K562 (cell line): Measurements from ENCODE around the gene PRRT1. TPM values are rescaled to one million over a fixed set of nuclear protein-coding genes. Genes with fewer than 3 reads are reported as not detected.

Source experiments
- ASH1L ChIP-seq: fragments of 450-650 bp; IDR thresholded peaks from 2 replicates; pipeline ENCODE4 v1.6.1; 2018; ENCODE audit warnings: borderline replicate concordance, mild to moderate bottlenecking, low read depth; ENCODE audit not compliant: partially characterized antibody
- ATF4 ChIP-seq: fragments of 450-650 bp; formaldehyde crosslinking; IDR thresholded peaks from 2 replicates; pipeline ENCODE4 v1.4.0; 2022; ENCODE audit warnings: mild to moderate bottlenecking, moderate library complexity
- CBFB ChIP-seq: sonication (generic); formaldehyde crosslinking; IDR thresholded peaks from 2 replicates; pipeline ENCODE4 v1.4.0; 2020; ENCODE audit warnings: mild to moderate bottlenecking, missing genetic modification reagents
- CHD4 ChIP-seq: fragments of 200-600 bp; sonication (generic); IDR thresholded peaks from 3 replicates; pipeline ENCODE4 v1.6.1; 2012; ENCODE audit warnings: low read depth, mild to moderate bottlenecking, mixed read lengths, low read length, inconsistent platforms; ENCODE audit not compliant: insufficient read depth, insufficient replicate concordance, poor library complexity, severe bottlenecking
- E2F4 ChIP-seq: sonication (generic); formaldehyde crosslinking; IDR thresholded peaks from 2 replicates; pipeline ENCODE4 v1.8.0; 2022; ENCODE audit warnings: mild to moderate bottlenecking, low read depth, missing genetic modification reagents
- ELF1 ChIP-seq: fragments of 200-800 bp; sonication (Bioruptor generic); IDR thresholded peaks from 2 replicates; pipeline ENCODE4 v1.6.1; 2016; ENCODE audit warnings: missing genetic modification characterization, missing compliant biosample characterization
- EP300 ChIP-seq: IDR thresholded peaks from 2 replicates; pipeline ENCODE4 v1.6.1; 2012; ENCODE audit warnings: low read length, improper control_type of control experiment
- GABPA ChIP-seq: fragments of 200-800 bp; sonication (Bioruptor generic); conservative IDR thresholded peaks from 2 replicates; pipeline ENCODE4 v1.6.1; 2016; ENCODE audit warnings: low read depth, missing genetic modification characterization, missing compliant biosample characterization
- JUN ChIP-seq, 2 experiments: sonication (generic) in 1 of 2; formaldehyde crosslinking in 1 of 2; IDR thresholded peaks; 2 replicates each; pipeline versions ENCODE4 v1.6.1 to v1.8.0; 2012 to 2022; ENCODE audit warnings: borderline replicate concordance in 2 of 2, mild to moderate bottlenecking in 2 of 2, improper control_type of control experiment in 1 of 2, low read depth in 1 of 2, low read length in 1 of 2, missing genetic modification reagents in 1 of 2
- KAT2B ChIP-seq: IDR thresholded peaks from one replicate; pipeline ENCODE4 v1.6.1; 2012; ENCODE audit warnings: low read depth, mild to moderate bottlenecking, control low read depth, inconsistent platforms, low read length, moderate library complexity
- MEIS2 ChIP-seq: fragments of 450-650 bp; IDR thresholded peaks from 2 replicates; pipeline ENCODE4 v1.6.1; 2014; ENCODE audit warnings: mild to moderate bottlenecking; ENCODE audit not compliant: partially characterized antibody
- NR2C2 ChIP-seq, 2 experiments: fragments of 200-800 bp in 1 of 2; sonication (Bioruptor generic) in 1 of 2; sonication (generic) in 1 of 2; formaldehyde crosslinking in 1 of 2; IDR thresholded peaks; 2 replicates each; pipeline versions ENCODE4 v1.6.1 to v1.8.0; 2016 to 2022; ENCODE audit warnings: mild to moderate bottlenecking in 1 of 2, missing compliant biosample characterization in 1 of 2, missing genetic modification characterization in 1 of 2, missing genetic modification reagents in 1 of 2
- PHTF2 ChIP-seq: fragments of 250-450 bp; sonication (Bioruptor Pico); IDR thresholded peaks from 2 replicates; pipeline ENCODE4 v1.5.0; 2021; ENCODE audit warnings: mild to moderate bottlenecking
- POLR2AphosphoS5 ChIP-seq: IDR thresholded peaks from 2 replicates; pipeline ENCODE4 v1.6.1; 2011; ENCODE audit warnings: mild to moderate bottlenecking, low read depth, low read length, moderate library complexity; ENCODE audit not compliant: control insufficient read depth, insufficient read depth
- PTRF ChIP-seq: fragments of 450-650 bp; IDR thresholded peaks from 2 replicates; pipeline ENCODE4 v1.6.1; 2016; ENCODE audit warnings: mild to moderate bottlenecking, missing genetic modification characterization, missing compliant biosample characterization
- RB1 ChIP-seq: fragments of 450-650 bp; IDR thresholded peaks from 2 replicates; pipeline ENCODE4 v1.6.1; 2017; ENCODE audit warnings: low read depth, mild to moderate bottlenecking
- SMARCA5 ChIP-seq: fragments of 450-650 bp; IDR thresholded peaks from 2 replicates; pipeline ENCODE4 v1.6.1; 2016
- SMARCE1 ChIP-seq: fragments of 450-650 bp; IDR thresholded peaks from 2 replicates; pipeline ENCODE4 v1.7.1; 2016; ENCODE audit warnings: mild to moderate bottlenecking
- SNAPC5 ChIP-seq: fragments of 250-450 bp; sonication (Bioruptor Pico); IDR thresholded peaks from 2 replicates; pipeline ENCODE4 v1.8.0; 2021; ENCODE audit warnings: moderate library complexity, mild to moderate bottlenecking, inconsistent platforms
- SUPT5H ChIP-seq: fragments of 450-650 bp; IDR thresholded peaks from 2 replicates; pipeline ENCODE4 v1.6.1; 2016
- TOE1 ChIP-seq, 2 experiments: fragments of 450-650 bp in 1 of 2; sonication (generic) in 1 of 2; formaldehyde crosslinking in 1 of 2; IDR thresholded peaks; 2 replicates each; pipeline versions ENCODE4 v1.7.1 to v1.8.0; 2016 to 2022; ENCODE audit warnings: borderline replicate concordance in 2 of 2, mild to moderate bottlenecking in 2 of 2, antibody characterized with exemption in 1 of 2, inconsistent platforms in 1 of 2, low read depth in 1 of 2, missing genetic modification reagents in 1 of 2, moderate library complexity in 1 of 2
- ZFP1 ChIP-seq: fragments of 450-650 bp; formaldehyde crosslinking; IDR thresholded peaks from 2 replicates; pipeline ENCODE4 v1.4.0; 2020; ENCODE audit warnings: mild to moderate bottlenecking, mixed read lengths
- ZNF146 ChIP-seq: IDR thresholded peaks from one replicate; pipeline ENCODE4 v1.6.1; 2018; ENCODE audit warnings: missing compliant biosample characterization; ENCODE audit not compliant: unreplicated experiment
- ZNF274 ChIP-seq: IDR thresholded peaks from 2 replicates; pipeline ENCODE4 v1.6.1; 2011; ENCODE audit warnings: low read depth, mild to moderate bottlenecking, low read length, moderate library complexity, borderline replicate concordance
- ZNF282 ChIP-seq: sonication (generic); formaldehyde crosslinking; IDR thresholded peaks from 2 replicates; pipeline ENCODE4 v1.8.1; 2023; ENCODE audit warnings: missing genetic modification reagents
- ZNF57 ChIP-seq: fragments of 450-650 bp; formaldehyde crosslinking; IDR thresholded peaks from 2 replicates; pipeline ENCODE4 v1.4.0; 2020; ENCODE audit warnings: mild to moderate bottlenecking, moderate library complexity
- ZNF764 ChIP-seq: fragments of 250-450 bp; sonication (Bioruptor Pico); IDR thresholded peaks from 2 replicates; pipeline ENCODE4 v1.4.0; 2020; ENCODE audit warnings: low read depth, mild to moderate bottlenecking, moderate library complexity
- polyA plus RNA-seq, 8 experiments: library from polyadenylated mRNA; depleted of rRNA in 4 of 8; stranded (reverse) in 5 of 8; unstranded in 3 of 8; fragments of >200 nt; fragmentation: Nextera tagmentation in 2 of 8; fragmentation: Illumina TruSeq in 1 of 8; extraction: Ambion mirVana in 2 of 8; extraction: Trizol in 1 of 8; gene quantifications; 2 replicates each; pipeline versions ENCODE4 v1.2.1 to v1.2.3, GENCODE V29; 2011 to 2014; ENCODE audit warnings: inconsistent platforms in 1 of 8, missing spikeins in 1 of 8
- total RNA-seq, 7 experiments: library from RNA; depleted of rRNA in 6 of 7; stranded (reverse); fragments of >200 nt in 6 of 7; fragmentation: Illumina TruSeq in 2 of 7; extraction: Trizol in 2 of 7; gene quantifications; 2 replicates each; pipeline versions ENCODE4 v1.2.1 to v1.2.3, GENCODE V29; 2011 to 2021; ENCODE audit warnings: low replicate concordance in 1 of 7

Gene PRRT1
- total and polyA plus RNA-seq, 9 of the 15 experiments (the other 6 are each of a cell fraction or from before 2014, with no cell fraction given): 0.14 to 3.5 (median 0.41) TPM

GRCh38 chr6:32177183-32177787 lies 25.5 kb upstream of the PRRT1 start (continued):
- no peak for TF ChIP-seq SMARCE1
- no peak for TF ChIP-seq ZNF146
- TF ChIP-seq EP300: no peak
- TF ChIP-seq TOE1 (IDR thresholded peaks at IDR 0.05; ENCODE audit: borderline replicate concordance): no peak
- TF ChIP-seq TOE1 (CRISPR knock-in tag; IDR thresholded peaks at IDR 0.05; ENCODE audit: borderline replicate concordance, low read depth): no peak
- TF ChIP-seq KAT2B: no peak
- TF ChIP-seq SNAPC5 (CRISPR knock-in tag): no peak
- no peak for TF ChIP-seq SMARCA5
- TF ChIP-seq ZNF764 (CRISPR knock-in tag): no peak
- TF ChIP-seq GABPA (tag): peak; percentile 56; the same call in 1 of the 2 replicates
- TF ChIP-seq ZNF57 (CRISPR knock-in tag): no peak
- TF ChIP-seq NR2C2 (CRISPR knock-in tag; IDR thresholded peaks at IDR 0.05): no peak
- TF ChIP-seq NR2C2 (tag; IDR thresholded peaks at IDR 0.05): no peak
- peak; percentile 34 for TF ChIP-seq RB1
- TF ChIP-seq ZFP1 (CRISPR knock-in tag): no peak
- no peak for TF ChIP-seq PTRF (tag)
- TF ChIP-seq POLR2AphosphoS5: no peak
- no peak for TF ChIP-seq CHD4
- TF ChIP-seq E2F4 (CRISPR knock-in tag): no peak
- no peak for TF ChIP-seq ZNF274
- no peak for TF ChIP-seq MEIS2
- no peak for TF ChIP-seq SUPT5H
- peak; percentile 49; the same call in 1 of the 2 replicates for TF ChIP-seq ATF4 (CRISPR knock-in tag)
- TF ChIP-seq PHTF2 (CRISPR knock-in tag): no peak
- no peak for TF ChIP-seq JUN (IDR thresholded peaks at IDR 0.05; ENCODE audit: borderline replicate concordance, low read depth, low read length)
- TF ChIP-seq JUN (CRISPR knock-in tag; IDR thresholded peaks at IDR 0.05; ENCODE audit: borderline replicate concordance): no peak
- TF ChIP-seq CBFB (CRISPR knock-in tag): peak; percentile 59; the same call in 1 of the 2 replicates
- peak; percentile 40; the same call in 1 of the 2 replicates for TF ChIP-seq ELF1 (tag)
- no peak for TF ChIP-seq ASH1L
- no peak for TF ChIP-seq ZNF282 (CRISPR knock-in tag)
